GM21786 (cell line): ENCODE measurements around the gene ISG20.

Source experiments
- ATAC-seq: cut with Tn5 transposase; IDR thresholded peaks from one replicate; pipeline ENCODE4 v1.9.1; 2021; ENCODE audit not compliant: unreplicated experiment

Gene ISG20

GRCh38 chr15:88653200-88654064 is 14.6 kb downstream of the ISG20 start:
- ATAC-seq: no peak

GRCh38 chr15:88654430-88655102 is 15.8 kb downstream of the ISG20 start:
- no peak for ATAC-seq

GRCh38 chr15:88655103-88655553 is 16.3 kb downstream of the ISG20 start:
- ATAC-seq: no peak

GRCh38 chr15:88655800-88656488 is 17.1 kb downstream of the ISG20 start:
- no peak for ATAC-seq

GRCh38 chr15:88656760-88657221 is 18.0 kb downstream of the ISG20 start:
- ATAC-seq: peak; percentile 92

GRCh38 chr15:88657326-88658069 is 18.7 kb downstream of the ISG20 start:
- no peak for ATAC-seq

GRCh38 chr15:88658070-88658965 is 19.5 kb downstream of the ISG20 start:
- ATAC-seq: no peak

- ATAC-seq: no peak
These were observed 20.4 kb downstream of the ISG20 start for GRCh38 chr15:88658972-88659931.

- ATAC-seq: no peak
These were observed 22.4 kb downstream of the ISG20 start for GRCh38 chr15:88661041-88661700.

- ATAC-seq: no peak
These were observed 23.1 kb downstream of the ISG20 start for GRCh38 chr15:88661761-88662556.

- ATAC-seq: no peak
These were observed 24.4 kb downstream of the ISG20 start for GRCh38 chr15:88663141-88663621.

GRCh38 chr15:88664151-88664778 is 25.4 kb downstream of the ISG20 start:
- no peak for ATAC-seq

- ATAC-seq: no peak
These were observed 35.8 kb downstream of the ISG20 start for GRCh38 chr15:88674661-88675060.

GRCh38 chr15:88678755-88679154 is 39.9 kb downstream of the ISG20 start:
- ATAC-seq: no peak

- no peak for ATAC-seq
These were observed 41.6 kb downstream of the ISG20 start for GRCh38 chr15:88680241-88681001.

GRCh38 chr15:88681610-88682221 is 42.9 kb downstream of the ISG20 start:
- no peak for ATAC-seq
